Adrenal gland (tissue), 5 donors: ENCODE results near the gene PTPN18.

Experiments
- POLR2A ChIP-seq, 2 donors: fragments of 450-650 bp; IDR thresholded peaks; one replicate each; pipeline ENCODE4 v1.6.1; 2017; ENCODE audit warnings: antibody characterized with exemption in 2 of 2, mild to moderate bottlenecking in 2 of 2, moderate library complexity in 1 of 2
- TF ChIP-seq, protein P1 (sequence below), 6 experiments: fragments of 450-650 bp in 4 of 6; fragments of 200-600 bp in 2 of 6; sonication (generic) in 1 of 6; IDR thresholded peaks; 1 replicate in 5 of 6; 2 replicates in 1 of 6; pipeline versions ENCODE4 v1.5.1 to v1.8.0; 2016 to 2021; ENCODE audit warnings: antibody characterized with exemption in 6 of 6, mild to moderate bottlenecking in 2 of 6, moderate library complexity in 1 of 6
- donor health status: DM: no; HTN: no; CAD: no.

DNA sequence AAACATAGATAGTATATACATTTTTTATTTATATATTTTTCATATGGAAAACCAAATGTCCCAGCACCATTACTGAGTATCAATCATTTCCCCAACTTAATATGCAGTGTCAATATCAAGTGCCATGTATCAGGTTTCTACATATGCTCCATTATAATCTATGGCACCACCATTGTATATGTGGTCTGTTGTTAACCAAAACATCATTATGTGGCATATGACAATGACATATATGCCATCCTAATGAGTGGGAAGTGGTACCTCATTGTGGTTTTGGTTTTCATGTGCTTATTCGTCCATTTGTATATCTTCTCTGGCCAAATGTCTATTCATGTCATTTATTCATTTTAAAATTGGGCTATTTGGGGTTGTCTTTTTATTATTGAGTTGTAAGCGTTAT lies 9.2 kb downstream of the PTPN18 start:
- TF ChIP-seq, protein P1, sequence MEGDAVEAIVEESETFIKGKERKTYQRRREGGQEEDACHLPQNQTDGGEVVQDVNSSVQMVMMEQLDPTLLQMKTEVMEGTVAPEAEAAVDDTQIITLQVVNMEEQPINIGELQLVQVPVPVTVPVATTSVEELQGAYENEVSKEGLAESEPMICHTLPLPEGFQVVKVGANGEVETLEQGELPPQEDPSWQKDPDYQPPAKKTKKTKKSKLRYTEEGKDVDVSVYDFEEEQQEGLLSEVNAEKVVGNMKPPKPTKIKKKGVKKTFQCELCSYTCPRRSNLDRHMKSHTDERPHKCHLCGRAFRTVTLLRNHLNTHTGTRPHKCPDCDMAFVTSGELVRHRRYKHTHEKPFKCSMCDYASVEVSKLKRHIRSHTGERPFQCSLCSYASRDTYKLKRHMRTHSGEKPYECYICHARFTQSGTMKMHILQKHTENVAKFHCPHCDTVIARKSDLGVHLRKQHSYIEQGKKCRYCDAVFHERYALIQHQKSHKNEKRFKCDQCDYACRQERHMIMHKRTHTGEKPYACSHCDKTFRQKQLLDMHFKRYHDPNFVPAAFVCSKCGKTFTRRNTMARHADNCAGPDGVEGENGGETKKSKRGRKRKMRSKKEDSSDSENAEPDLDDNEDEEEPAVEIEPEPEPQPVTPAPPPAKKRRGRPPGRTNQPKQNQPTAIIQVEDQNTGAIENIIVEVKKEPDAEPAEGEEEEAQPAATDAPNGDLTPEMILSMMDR (IDR thresholded peaks at IDR 0.05) = no peak
- no peak for TF ChIP-seq POLR2A (IDR thresholded peaks at IDR 0.05)
